HG03066 (cell line): ENCODE results near the gene NLGN3.
"Not testable (repeated sequence)": the region's sequence is repeated elsewhere in the genome, so short reads cannot be mapped to it uniquely, and the experiment has no call there.

ENCODE experiments used
- ATAC-seq: cut with Tn5 transposase; IDR thresholded peaks from one replicate; pipeline ENCODE4 v1.9.1; 2021; ENCODE audit warnings: low read depth; ENCODE audit not compliant: unreplicated experiment

Gene NLGN3

DNA sequence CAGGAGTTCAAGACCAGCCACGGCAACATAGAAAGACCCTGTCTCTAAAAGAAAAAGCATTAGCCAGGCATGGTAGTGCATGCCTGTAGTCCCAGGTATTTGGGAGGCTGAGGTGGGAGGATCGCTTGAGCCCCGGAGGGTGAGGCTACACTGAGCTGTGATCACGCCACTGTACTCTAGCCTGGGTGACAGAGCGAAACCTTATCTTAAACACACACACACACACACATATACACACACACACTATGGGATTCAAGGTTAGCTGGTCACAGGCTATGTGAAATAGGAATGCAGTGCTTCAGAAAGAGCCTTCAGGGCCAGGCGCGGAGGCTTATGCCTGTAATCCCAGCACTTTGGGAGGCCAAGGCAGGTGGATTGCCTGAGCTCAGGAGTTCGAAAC, 23.5 kb downstream of the NLGN3 start:
- no peak for ATAC-seq

DNA sequence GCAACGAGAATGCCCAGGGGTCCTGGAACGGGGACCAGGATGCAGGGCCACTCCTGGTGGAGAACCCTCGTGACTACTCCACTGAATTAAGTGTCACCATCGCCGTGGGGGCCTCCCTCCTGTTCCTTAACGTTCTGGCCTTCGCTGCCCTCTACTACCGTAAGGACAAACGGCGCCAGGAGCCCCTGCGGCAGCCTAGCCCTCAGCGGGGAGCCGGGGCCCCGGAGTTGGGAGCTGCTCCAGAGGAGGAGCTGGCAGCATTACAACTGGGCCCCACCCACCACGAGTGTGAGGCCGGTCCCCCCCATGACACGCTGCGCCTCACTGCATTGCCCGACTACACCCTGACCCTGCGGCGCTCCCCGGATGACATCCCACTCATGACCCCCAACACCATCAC, 24.9 kb downstream of the NLGN3 start:
- no peak for ATAC-seq

DNA sequence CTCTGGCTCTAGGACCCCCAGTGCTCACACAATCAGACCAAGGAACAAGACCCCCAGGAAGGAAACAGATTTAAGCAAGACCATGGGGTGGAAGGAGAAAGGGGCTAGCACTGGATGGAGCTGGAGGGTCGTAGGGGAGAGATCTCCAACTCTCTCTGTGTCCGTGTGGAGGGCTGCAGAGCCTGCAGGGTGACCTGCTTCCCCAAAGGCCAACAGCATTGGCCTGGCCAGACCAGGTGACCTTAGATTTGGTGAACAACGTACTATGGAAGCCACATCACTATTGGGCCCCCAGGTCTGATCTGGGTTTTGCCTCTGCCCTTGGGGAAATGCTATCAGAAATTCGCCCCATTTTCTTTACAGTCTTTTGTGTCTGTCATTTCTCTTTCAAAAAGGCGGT, 26.0 kb downstream of the NLGN3 start:
- no peak for ATAC-seq

DNA sequence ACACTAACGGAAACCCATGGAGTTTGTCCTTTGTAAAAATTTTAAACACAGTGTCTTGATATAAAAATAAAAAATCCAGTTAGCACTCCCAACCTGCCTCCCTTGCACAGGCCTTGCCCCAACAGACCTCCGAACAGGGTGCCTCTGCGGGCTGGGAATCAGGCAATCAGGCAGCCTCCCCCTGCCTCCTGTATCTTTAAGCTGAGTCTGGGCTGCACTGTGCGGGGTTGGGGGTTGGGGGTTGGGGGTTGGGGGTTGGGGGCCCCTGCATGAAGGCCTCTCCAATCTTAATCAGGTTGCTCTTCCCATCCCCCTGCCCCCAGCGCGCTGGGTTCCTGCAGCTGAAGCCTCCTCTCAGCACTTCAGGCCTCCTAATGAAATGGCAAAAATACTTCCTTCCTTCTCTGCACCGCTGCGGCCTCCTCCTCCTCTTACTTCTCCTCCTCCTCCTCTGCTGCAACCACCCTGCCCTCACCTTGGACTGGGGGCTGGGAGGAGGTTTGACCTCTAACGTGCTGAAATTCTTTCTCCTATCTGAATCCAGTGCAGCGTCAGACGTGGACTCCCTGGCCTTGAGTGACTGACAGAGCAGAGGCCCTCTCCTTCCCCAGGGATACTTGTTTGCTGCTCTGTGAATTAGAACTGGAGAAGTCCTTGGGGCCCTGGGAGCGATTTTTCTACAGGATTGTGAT, 26.6 kb downstream of the NLGN3 start:
- no peak for ATAC-seq

DNA sequence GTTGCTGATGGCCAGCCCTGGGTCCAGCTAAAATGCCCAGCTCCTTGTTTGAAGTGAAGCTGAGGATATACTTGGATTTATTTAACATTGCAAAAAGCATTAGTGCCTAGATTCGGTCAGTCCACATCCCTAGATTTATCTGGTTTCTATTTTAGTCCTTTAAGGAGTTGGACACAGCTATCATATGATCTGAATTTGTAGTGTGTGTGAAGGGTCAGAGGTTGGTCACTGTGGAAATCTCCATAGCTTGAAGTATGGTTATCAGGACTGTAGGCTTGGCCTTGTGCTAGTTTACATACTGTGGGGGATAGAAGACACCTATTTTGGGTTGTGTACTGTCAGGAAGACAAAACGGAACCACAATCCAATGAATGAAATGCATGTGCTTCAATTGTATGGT, 28.8 kb downstream of the NLGN3 start:
- no peak for ATAC-seq

DNA sequence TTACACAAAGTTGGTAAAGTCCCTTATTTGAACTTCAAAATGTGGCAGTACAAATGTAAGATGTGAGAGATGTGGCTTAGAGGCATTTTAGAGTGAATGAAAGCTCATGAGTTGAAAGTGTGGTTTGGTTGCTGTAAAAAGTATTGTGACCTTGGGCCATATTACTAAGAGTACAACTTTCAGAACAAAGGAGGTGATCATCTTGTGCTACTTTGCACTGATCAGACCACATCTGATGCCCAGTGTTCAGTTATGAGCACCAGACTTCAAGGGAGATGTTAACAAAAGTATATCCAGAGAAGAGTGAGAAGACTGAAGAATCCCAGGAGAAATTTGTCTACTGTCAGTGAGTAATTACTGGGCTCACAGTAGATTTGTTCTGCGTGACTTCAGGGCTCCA, 30.2 kb downstream of the NLGN3 start:
- ATAC-seq, result no peak

DNA sequence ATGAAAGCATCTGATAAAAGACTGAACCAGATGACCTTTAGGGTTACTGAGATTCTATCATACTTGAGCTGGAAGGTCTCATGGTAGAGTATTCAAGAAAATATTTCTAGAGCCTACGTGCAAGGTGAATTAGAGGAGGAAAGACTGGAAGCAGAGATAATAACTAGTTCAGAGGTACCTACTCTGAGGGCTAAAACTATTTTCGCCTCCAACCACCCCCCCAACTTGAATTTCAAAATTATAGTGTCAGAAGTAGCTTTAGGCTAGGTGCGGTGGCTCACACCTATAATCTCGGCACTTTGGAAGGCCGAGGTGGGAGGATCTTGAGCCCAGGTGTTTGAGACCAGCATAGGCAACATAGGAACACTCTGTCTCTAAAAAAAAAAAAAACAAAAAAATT, 30.9 kb downstream of the NLGN3 start:
- ATAC-seq, result no peak

DNA sequence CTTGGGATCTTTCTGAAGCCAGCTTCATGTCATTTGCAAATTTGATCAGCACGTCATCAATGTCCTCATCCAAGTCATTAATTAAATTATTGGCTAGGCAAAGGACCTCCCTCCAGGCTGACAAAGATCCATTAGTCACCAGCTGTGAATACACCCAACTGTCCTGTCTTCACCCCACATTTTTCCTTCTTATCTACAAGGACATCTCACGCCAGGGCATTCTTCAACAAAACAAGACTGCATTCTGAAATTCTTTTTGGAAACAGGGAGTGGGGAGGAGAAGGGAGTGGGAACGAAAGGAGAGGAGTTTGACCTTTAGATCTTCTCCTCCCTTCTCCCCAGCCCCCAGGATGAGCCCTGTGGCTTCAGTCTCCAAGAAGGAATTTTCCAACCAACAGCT, 32.7 kb downstream of the NLGN3 start:
- no peak for ATAC-seq

DNA sequence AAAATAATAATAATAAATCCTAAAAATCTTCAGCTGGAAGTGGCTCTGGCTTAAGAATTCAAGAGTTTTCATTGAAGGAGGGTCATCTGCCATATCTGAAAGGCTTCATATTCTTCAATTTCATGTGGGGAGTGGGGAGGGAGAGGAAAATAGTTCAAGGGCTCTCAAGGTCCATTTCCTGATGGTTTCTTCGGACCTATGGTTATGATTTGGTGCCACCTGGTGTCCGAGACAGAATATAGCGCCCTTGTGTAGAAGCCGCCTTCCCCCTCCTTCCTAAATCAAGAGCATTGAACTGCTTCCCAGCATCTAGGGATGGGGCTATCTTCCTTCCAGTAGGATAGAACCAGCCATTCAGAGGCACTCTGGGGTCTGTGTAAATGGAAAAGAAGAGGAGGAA, 34.3 kb downstream of the NLGN3 start:
- ATAC-seq, result no peak

DNA sequence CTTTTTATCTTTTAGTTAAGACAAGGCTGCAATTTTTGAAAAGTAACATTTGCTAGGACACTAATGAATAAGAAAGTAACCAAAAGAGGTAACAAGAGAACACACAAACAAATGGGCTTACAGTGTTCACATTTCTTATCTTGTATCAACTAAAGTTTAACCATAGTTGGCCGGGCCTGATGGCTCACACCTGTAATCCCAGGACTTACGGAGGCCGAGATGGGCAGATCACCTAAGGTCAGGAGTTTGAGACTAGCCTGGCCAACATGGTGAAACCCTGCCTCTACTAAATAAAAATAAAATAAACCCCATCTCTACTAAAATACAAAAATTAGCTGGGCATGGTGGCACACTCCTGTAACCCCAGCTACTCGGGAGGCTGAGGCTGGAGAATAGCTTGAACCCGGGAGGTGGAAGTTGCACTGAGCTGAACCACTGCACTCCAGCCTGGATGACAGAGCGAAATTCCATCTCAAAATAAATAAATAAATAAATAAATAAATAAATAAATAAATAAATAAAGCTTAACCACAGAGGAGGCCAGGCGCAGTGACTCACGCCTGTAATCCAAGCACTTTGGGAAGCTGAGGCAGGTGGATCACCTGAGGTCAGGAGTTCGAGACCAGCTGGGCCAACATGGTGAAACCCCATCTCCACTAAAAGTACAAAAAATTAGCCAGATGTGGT, 36.1 kb downstream of the NLGN3 start:
- ATAC-seq, result not testable (repeated sequence)

DNA sequence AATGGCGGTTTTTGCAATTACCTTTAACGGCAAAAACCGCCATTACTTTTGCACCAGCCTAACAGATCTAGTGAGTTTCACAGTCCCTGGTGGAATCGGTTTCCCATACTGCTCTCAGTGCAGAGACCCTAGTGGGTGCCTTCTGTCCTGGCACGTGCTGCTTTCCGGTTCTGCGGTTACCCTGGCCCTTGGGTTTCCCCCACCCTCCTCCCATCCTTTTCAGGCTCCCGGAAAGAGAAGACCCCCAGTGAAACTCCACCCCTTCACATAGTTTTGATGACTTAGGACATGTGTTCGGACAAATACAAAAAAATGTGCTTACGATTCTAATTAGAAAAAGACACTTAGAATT, 36.9 kb downstream of the NLGN3 start:
- peak; percentile 33 for ATAC-seq

DNA sequence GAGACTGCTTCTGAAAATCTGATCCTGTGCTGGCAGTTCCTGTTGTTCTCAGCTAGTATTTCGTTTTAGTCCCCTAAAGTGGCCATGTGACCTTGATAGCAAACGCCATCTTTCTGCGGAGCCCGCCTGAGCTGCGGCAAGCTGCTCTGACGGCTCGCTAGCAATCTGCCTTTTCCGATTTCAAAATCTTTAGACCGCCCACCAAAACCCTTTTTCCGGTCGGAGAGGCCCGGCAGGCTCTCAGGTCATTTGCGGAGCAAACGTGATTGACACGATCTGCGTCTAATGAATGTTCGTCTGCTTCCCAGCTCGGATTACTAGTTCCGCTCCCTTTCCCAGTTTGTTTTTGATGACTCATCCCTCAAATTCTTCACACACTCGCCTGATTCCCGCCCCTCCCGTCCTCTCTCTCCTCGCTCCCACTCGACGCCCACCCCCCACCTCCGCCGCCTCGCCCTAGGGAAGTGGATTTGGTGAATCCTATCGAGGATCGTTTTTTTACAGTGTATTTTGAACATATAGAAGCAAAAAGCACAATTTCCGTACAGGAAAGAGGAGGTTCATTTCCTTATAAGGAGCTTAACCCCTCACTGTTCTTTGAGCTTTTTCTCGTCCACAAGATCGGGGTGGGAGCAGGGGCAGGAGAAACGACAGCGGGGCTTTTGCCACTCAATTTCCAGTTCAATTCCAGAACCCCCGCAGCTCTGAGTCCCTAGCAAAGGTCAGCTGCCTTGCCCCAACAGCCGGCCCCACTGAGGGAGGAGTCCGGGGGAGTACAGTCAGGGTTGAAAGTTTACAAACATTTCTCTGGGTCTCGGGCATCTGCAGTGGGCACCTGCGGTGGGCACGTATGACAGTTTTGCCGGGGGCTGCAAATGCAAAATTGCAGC, 37.5 kb downstream of the NLGN3 start:
- ATAC-seq, result peak; percentile 80

DNA sequence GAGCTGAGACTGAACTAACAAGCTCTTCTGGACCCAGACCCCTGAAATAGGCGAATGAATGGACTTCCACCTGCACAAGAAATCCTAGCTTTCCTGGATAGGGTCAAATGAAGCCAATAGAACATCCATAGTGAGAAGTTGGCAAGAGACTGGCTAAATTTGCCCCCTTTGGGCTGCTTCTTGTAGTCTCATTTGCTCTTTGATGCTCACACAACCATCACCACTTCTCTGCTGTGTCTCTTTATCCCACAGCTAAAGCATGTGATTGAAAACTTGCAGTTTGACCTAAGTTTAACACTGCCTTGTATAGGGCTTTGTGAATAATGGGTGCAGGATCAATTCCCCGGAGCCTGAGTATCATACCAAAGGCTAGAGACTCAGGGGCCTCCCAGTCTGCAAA, 38.2 kb downstream of the NLGN3 start:
- ATAC-seq, result no peak

DNA sequence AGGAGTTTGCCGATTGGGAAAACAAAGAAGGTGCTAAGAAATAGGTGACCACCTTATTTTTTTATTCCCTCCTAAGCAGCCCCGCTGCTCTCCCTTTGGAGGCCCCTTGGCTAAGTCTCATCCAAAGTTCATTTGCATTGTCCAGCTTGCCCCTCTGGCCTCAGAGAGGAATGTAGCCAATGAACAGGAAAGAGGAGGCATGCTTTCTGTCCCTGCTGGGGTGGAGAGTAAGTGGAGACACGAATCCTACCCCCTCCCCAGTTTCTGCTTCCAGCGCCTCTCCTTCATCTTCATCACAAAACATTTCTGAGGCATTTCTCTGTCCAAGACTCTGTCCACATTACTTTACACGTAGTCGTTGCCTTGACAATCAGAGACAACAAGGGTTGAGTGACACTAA, 38.7 kb downstream of the NLGN3 start:
- no peak for ATAC-seq

DNA sequence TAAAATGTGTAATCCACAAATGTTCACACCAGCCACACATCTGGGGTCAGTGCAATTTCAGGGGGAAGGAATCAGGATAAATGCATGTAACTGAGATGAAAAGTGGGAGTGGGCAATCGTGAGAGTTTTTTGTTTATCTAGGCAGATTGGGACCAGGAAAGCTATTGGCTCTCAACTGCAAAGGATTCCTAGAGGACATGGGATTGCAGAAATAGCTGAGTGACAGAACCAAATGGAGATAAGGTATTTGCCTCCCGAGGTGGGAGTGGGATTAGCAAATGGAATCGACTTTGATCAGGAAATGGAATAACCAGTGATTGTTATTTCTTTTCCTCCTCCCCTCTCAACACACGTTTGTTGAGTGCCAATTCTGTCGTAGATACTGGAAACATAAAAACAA, 39.5 kb downstream of the NLGN3 start:
- no peak for ATAC-seq

DNA sequence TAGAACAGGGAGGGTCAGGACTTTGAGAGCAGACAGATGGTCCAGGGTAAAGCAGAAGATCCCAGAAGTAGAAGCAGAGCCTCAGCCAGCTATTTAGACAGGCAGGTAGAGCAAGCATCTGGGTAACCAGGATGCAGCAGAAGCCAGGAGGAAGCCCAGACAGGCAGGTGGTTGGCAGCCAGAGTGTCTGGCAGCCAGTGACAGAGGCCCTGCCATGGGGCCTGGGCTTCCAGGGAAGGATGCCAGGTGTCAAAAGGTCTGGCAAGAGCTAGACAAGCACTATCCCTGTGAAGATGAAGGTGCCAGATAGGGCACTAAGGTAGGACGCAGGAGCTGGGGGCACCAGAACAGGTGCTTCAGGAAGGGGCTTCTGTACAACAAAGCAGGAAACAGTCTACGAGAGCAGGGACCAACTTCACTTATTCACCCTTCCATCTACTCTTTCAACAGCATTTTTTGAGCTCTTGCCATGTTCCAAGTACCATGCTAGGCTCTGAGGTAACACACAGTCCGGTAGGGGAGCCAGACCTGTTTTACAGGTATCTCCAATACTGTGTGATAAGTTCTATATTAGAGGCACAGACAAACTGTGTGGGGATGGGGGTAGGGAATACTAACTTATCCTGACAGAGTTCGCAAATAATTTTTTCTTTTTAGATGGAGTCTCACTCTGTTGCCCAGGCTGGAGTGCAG, 40.3 kb downstream of the NLGN3 start:
- no peak for ATAC-seq

DNA sequence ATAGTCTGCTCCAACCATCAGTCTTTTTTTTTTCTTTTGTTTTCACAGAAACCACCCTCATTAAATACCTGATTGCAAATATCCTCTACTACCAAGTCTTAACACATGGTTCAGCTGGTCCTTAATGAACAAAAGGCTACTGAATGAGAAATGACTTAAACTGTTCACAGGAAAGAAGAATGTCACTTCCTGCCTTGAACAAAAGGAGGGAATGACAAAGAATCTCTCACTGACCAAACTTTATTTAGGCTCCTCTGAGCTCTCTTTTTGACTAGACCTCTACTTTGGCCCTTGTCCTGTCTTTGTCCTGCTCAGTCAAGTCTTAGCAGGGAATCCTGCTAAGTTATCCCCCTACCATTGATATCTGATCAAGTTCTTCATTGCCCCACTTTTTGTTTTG, 46.6 kb downstream of the NLGN3 start:
- no peak for ATAC-seq

DNA sequence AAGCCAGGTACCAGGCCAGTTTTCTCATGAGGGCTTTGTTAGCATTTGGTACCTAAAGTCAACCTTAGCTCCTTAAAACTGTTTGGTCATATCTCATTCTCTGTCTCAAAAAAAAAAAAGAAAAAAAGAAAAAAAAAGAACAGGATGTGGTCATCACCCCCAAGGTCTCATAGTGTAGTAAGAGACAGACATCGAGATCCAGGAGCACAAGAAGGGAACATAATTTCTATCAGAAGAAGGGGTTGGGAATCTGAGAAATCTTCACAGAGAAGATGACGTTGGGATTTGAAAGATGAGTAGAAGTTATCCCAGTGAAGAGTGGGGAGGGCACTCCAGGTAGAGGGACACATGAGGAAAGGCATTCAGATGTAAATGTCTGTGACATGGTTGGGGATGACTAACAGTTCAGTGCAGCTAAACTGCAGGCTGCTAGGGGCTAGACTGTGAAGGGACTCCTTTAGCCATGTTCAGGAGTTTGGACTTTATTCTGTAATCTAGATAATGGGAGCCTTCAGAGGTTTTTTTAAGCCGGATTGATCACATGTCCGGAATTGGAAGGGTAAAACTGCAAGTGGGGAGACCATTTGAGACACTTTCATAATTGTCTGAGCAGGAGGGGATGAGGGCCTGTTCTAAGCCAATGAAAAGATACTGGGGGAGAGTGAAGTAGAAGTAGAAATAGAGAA, 51.5 kb downstream of the NLGN3 start:
- ATAC-seq, result no peak

DNA sequence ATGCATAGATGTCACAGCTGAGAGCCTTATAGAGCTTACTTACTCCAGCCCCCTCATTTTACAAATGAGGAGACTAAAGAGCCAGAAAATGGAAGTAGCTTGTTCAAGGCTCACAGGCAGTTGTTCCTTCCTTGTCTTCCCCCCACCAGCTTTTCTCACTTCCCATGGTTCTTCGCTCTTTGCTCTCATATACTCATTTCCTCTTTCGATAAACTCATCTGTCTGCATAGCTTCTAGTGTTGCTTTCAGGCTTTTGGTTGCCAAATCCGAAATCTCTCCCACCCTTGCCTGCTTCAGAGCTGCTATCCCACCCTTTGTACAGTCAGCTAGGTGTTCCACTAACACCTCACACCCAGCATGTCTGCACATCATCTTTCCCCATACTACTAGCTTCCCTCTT, 53.4 kb downstream of the NLGN3 start:
- peak; percentile 78 for ATAC-seq

DNA sequence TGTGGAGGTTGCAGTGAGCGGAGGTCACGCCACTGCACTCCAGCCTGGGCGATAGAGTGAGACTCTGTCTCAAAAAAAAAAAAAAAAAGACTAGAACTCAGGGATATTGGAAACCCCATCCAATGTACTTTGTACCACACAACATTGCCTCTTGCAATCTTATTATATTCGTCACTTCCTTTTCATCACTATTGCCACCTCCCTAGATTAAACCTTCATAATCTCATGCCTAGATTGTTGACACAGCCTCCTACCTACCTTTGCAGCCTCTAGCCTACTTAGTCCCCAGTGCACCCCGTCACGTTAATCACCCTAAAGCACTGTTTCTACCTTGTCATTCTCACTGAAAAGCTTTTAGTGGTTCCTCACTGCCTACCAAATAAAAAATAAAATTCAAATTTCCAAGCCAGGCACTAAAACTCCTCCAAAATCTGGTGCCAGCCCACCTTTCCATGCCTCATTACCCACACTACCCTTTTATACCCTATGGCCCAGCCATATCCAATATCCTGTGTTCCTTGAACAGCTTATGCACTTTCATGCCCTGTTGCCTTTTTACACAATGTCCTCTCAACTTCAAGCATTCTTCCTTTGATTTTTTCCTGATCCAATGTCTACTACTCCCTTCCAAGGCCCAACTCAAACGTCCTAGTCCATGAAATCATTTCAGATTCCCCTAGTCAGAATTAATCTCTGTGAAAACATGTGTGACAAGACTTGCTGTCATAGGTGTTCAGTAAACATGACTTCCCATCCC, 54.8 kb downstream of the NLGN3 start:
- no peak for ATAC-seq
